Measurements from ENCODE around the gene CNTNAP4.

Gene CNTNAP4

GRCh38 chr16:76441391-76441790 is 164.2 kb downstream of the CNTNAP4 start:
- H3K18ac ChIP-seq (ENCODE audit: low read length): no peak overlapping the region
- WGBS, 2 donors (ENCODE audit: extremely low coverage in 2 of 2, insufficient read length in 2 of 2, insufficient replicate concordance in 1 of 2): no CpG with 5 or more reads among the region's 3 CpGs
- H3K27ac ChIP-seq (replicated peaks; ENCODE audit: low read length): no peak overlapping the region

GRCh38 chr16:76441876-76442275 is 164.7 kb downstream of the CNTNAP4 start:
- Histone ChIP-seq H4K91ac (ENCODE audit: low read depth, low read length, poor library complexity) (no peak overlapping the region), H3K14ac (ENCODE audit: low read length) (no peak overlapping the region), H2AK5ac (ENCODE audit: low read depth, low read length) (no peak overlapping the region), H3K23ac (ENCODE audit: low read depth, low read length, poor library complexity) (no peak overlapping the region), H3K4me3 (ENCODE audit: low read length in 2 of 2) (no peak overlapping the region), H2BK15ac (ENCODE audit: low read length) (no peak overlapping the region), H3K36me3 (replicated peaks in 1 of 2; ENCODE audit: control insufficient read depth in 2 of 2, insufficient read depth in 2 of 2, low read length in 2 of 2) (no peaks in the 10 kb centered on the region), H2BK5ac (ENCODE audit: low read length) (no peak overlapping the region), H3K4ac (ENCODE audit: low read length) (no peak overlapping the region), H3K4me1 (ENCODE audit: control insufficient read depth in 2 of 2, insufficient read depth in 1 of 2, low read depth in 1 of 2, low read length in 2 of 2) (peaks cover 0 to 3% of the 10 kb centered on the region in 2 donors), H3K9ac (ENCODE audit: low read depth, low read length, poor library complexity) (no peak overlapping the region), H4K8ac (ENCODE audit: low read depth, low read length) (no peak overlapping the region), H2AFZ (ENCODE audit: low read length) (no peak overlapping the region), H3K27ac (replicated peaks; ENCODE audit: low read length) (no peak overlapping the region), H2BK120ac (ENCODE audit: low read depth, low read length) (no peak overlapping the region), H3K27me3 (ENCODE audit: control insufficient read depth in 3 of 3, insufficient read depth in 3 of 3, low read depth in 1 of 3, low read length in 3 of 3) (no peaks in the 10 kb centered on the region), H2BK12ac (ENCODE audit: low read length) (no peak overlapping the region), H3K9me3 (replicated peaks in 1 of 2; ENCODE audit: control insufficient read depth in 2 of 2, insufficient read depth in 1 of 2, low read depth in 1 of 2, low read length in 2 of 2) (peaks cover 0 to 2% of the 10 kb centered on the region in 2 donors), H3K79me1 (ENCODE audit: low read depth, low read length) (no peaks in the 10 kb centered on the region), H3K18ac (ENCODE audit: low read length) (no peak overlapping the region), H3K4me2 (ENCODE audit: insufficient read depth, low read length, poor library complexity, severe bottlenecking) (no peak overlapping the region)
- WGBS, 2 donors (ENCODE audit: extremely low coverage in 2 of 2, insufficient read length in 2 of 2, insufficient replicate concordance in 1 of 2): no CpG with 5 or more reads among the region's 3 CpGs
- DNase-seq (ENCODE audit: low spot score): peak; percentile 27

More at GRCh38 chr16:76441391-76441790, 164.2 kb downstream of the CNTNAP4 start:
- H2BK5ac ChIP-seq (ENCODE audit: low read length): no peak overlapping the region
- no peak overlapping the region for H3K4ac ChIP-seq (ENCODE audit: low read length)
- no peak for DNase-seq (ENCODE audit: low spot score)
- H3K23ac ChIP-seq (ENCODE audit: low read depth, low read length, poor library complexity): no peak overlapping the region
- H3K9ac ChIP-seq (ENCODE audit: low read depth, low read length, poor library complexity): no peak overlapping the region
- no peak overlapping the region for H2AFZ ChIP-seq (ENCODE audit: low read length)
- no peak overlapping the region for H3K4me2 ChIP-seq (ENCODE audit: insufficient read depth, low read length, poor library complexity, severe bottlenecking)
- no peak overlapping the region for H2BK120ac ChIP-seq (ENCODE audit: low read depth, low read length)
- no peaks in the 10 kb centered on the region for H3K27me3 ChIP-seq (ENCODE audit: control insufficient read depth in 3 of 3, insufficient read depth in 3 of 3, low read depth in 1 of 3, low read length in 3 of 3)
- no peak overlapping the region for H4K91ac ChIP-seq (ENCODE audit: low read depth, low read length, poor library complexity)
- H3K4me1 ChIP-seq (ENCODE audit: control insufficient read depth in 2 of 2, insufficient read depth in 1 of 2, low read depth in 1 of 2, low read length in 2 of 2): peaks cover 0 to 3% of the 10 kb centered on the region in 2 donors
- H3K36me3 ChIP-seq (replicated peaks in 1 of 2; ENCODE audit: control insufficient read depth in 2 of 2, insufficient read depth in 2 of 2, low read length in 2 of 2): no peaks in the 10 kb centered on the region
- no peak overlapping the region for H2AK5ac ChIP-seq (ENCODE audit: low read depth, low read length)
- no peak overlapping the region for H2BK15ac ChIP-seq (ENCODE audit: low read length)
- no peak overlapping the region for H3K14ac ChIP-seq (ENCODE audit: low read length)
- peaks cover 0 to 2% of the 10 kb centered on the region in 2 donors for H3K9me3 ChIP-seq (replicated peaks in 1 of 2; ENCODE audit: control insufficient read depth in 2 of 2, insufficient read depth in 1 of 2, low read depth in 1 of 2, low read length in 2 of 2)
- no peak overlapping the region for H3K4me3 ChIP-seq (ENCODE audit: low read length in 2 of 2)
- H3K79me1 ChIP-seq (ENCODE audit: low read depth, low read length): no peaks in the 10 kb centered on the region
- H4K8ac ChIP-seq (ENCODE audit: low read depth, low read length): no peak overlapping the region
- H2BK12ac ChIP-seq (ENCODE audit: low read length): no peak overlapping the region

- no peak overlapping the region for H3K4me3 ChIP-seq (ENCODE audit: low read length in 2 of 2)
- H4K8ac ChIP-seq (ENCODE audit: low read depth, low read length): no peak overlapping the region
- H4K91ac ChIP-seq (ENCODE audit: low read depth, low read length, poor library complexity): no peak overlapping the region
- no peak overlapping the region for H2BK5ac ChIP-seq (ENCODE audit: low read length)
- no peak overlapping the region for H3K23ac ChIP-seq (ENCODE audit: low read depth, low read length, poor library complexity)
- no peak for DNase-seq (ENCODE audit: low spot score)
- H3K9ac ChIP-seq (ENCODE audit: low read depth, low read length, poor library complexity): no peak overlapping the region
- no peak overlapping the region for H2BK15ac ChIP-seq (ENCODE audit: low read length)
- no peak overlapping the region for H3K18ac ChIP-seq (ENCODE audit: low read length)
- no peak overlapping the region for H2BK12ac ChIP-seq (ENCODE audit: low read length)
- no CpG with 5 or more reads among the region's 1 CpG for WGBS, 2 donors (ENCODE audit: extremely low coverage in 2 of 2, insufficient read length in 2 of 2, insufficient replicate concordance in 1 of 2)
- H3K4ac ChIP-seq (ENCODE audit: low read length): no peak overlapping the region
- H3K14ac ChIP-seq (ENCODE audit: low read length): no peak overlapping the region
- no peaks in the 10 kb centered on the region for H3K27me3 ChIP-seq (ENCODE audit: control insufficient read depth in 3 of 3, insufficient read depth in 3 of 3, low read depth in 1 of 3, low read length in 3 of 3)
- H2AK5ac ChIP-seq (ENCODE audit: low read depth, low read length): no peak overlapping the region
- peaks cover 0 to 3% of the 10 kb centered on the region in 2 donors for H3K4me1 ChIP-seq (ENCODE audit: control insufficient read depth in 2 of 2, insufficient read depth in 1 of 2, low read depth in 1 of 2, low read length in 2 of 2)
- no peaks in the 10 kb centered on the region for H3K79me1 ChIP-seq (ENCODE audit: low read depth, low read length)
- no peak overlapping the region for H3K4me2 ChIP-seq (ENCODE audit: insufficient read depth, low read length, poor library complexity, severe bottlenecking)
- H3K9me3 ChIP-seq (replicated peaks in 1 of 2; ENCODE audit: control insufficient read depth in 2 of 2, insufficient read depth in 1 of 2, low read depth in 1 of 2, low read length in 2 of 2): peaks cover 0 to 2% of the 10 kb centered on the region in 2 donors
- H3K36me3 ChIP-seq (replicated peaks in 1 of 2; ENCODE audit: control insufficient read depth in 2 of 2, insufficient read depth in 2 of 2, low read length in 2 of 2): no peaks in the 10 kb centered on the region
- no peak overlapping the region for H3K27ac ChIP-seq (replicated peaks; ENCODE audit: low read length)
- no peak overlapping the region for H2AFZ ChIP-seq (ENCODE audit: low read length)
- no peak overlapping the region for H2BK120ac ChIP-seq (ENCODE audit: low read depth, low read length)
These were observed 166.8 kb downstream of the CNTNAP4 start for GRCh38 chr16:76443973-76444372.

GRCh38 chr16:76444832-76445231 is 167.6 kb downstream of the CNTNAP4 start:
- no peaks in the 10 kb centered on the region for H3K27me3 ChIP-seq (ENCODE audit: control insufficient read depth in 3 of 3, insufficient read depth in 3 of 3, low read depth in 1 of 3, low read length in 3 of 3)
- peaks cover 0 to 3% of the 10 kb centered on the region in 2 donors for H3K4me1 ChIP-seq (ENCODE audit: control insufficient read depth in 2 of 2, insufficient read depth in 1 of 2, low read depth in 1 of 2, low read length in 2 of 2)
- H3K14ac ChIP-seq (ENCODE audit: low read length): no peak overlapping the region
- H3K23ac ChIP-seq (ENCODE audit: low read depth, low read length, poor library complexity): no peak overlapping the region
- H3K27ac ChIP-seq (replicated peaks; ENCODE audit: low read length): no peak overlapping the region
- no peaks in the 10 kb centered on the region for H3K36me3 ChIP-seq (replicated peaks in 1 of 2; ENCODE audit: control insufficient read depth in 2 of 2, insufficient read depth in 2 of 2, low read length in 2 of 2)
- H4K91ac ChIP-seq (ENCODE audit: low read depth, low read length, poor library complexity): no peak overlapping the region
- H3K9me3 ChIP-seq (replicated peaks in 1 of 2; ENCODE audit: control insufficient read depth in 2 of 2, insufficient read depth in 1 of 2, low read depth in 1 of 2, low read length in 2 of 2): peaks cover 0 to 2% of the 10 kb centered on the region in 2 donors
- H2BK15ac ChIP-seq (ENCODE audit: low read length): no peak overlapping the region
- no peak overlapping the region for H2BK12ac ChIP-seq (ENCODE audit: low read length)
- H3K4ac ChIP-seq (ENCODE audit: low read length): no peak overlapping the region
- no peaks in the 10 kb centered on the region for H3K79me1 ChIP-seq (ENCODE audit: low read depth, low read length)
- no CpG with 5 or more reads among the region's 3 CpGs for WGBS, 2 donors (ENCODE audit: extremely low coverage in 2 of 2, insufficient read length in 2 of 2, insufficient replicate concordance in 1 of 2)
- H3K4me3 ChIP-seq (ENCODE audit: low read length in 2 of 2): no peak overlapping the region
- H2BK120ac ChIP-seq (ENCODE audit: low read depth, low read length): no peak overlapping the region
- no peak for DNase-seq (ENCODE audit: low spot score)
- H2AK5ac ChIP-seq (ENCODE audit: low read depth, low read length): no peak overlapping the region
- no peak overlapping the region for H4K8ac ChIP-seq (ENCODE audit: low read depth, low read length)
- H3K9ac ChIP-seq (ENCODE audit: low read depth, low read length, poor library complexity): no peak overlapping the region
- H2BK5ac ChIP-seq (ENCODE audit: low read length): no peak overlapping the region
- no peak overlapping the region for H3K4me2 ChIP-seq (ENCODE audit: insufficient read depth, low read length, poor library complexity, severe bottlenecking)
- H2AFZ ChIP-seq (ENCODE audit: low read length): no peak overlapping the region
- no peak overlapping the region for H3K18ac ChIP-seq (ENCODE audit: low read length)

All from neuronal stem cell (in vitro differentiated cells).